Heart left ventricle (tissue), 16 donors: Measurements from ENCODE around the gene BBS1. TPM values are rescaled to one million over a fixed set of nuclear protein-coding genes. Genes with fewer than 3 reads are reported as not detected.
A peak's percentile ranks its signal among the peaks of the same experiment; 100 is the strongest.

Experiments
- ATAC-seq, 4 donors: fragments of 200-7000 bp; cut with Tn5 transposase; one replicate each; pipeline ENCODE4 v1.9.1; 2020 to 2022; ENCODE audit warnings: moderate library complexity in 4 of 4, mild to moderate bottlenecking in 3 of 4, moderate number of reproducible peaks in 1 of 4
- DNase-seq, 5 donors: peaks; one replicate each; pipeline ENCODE4 v3.0.0-alpha.2; 2020
- H3K27ac ChIP-seq, 12 donors: fragments of 200-600 bp; sonication (generic) in 4 of 12; one replicate each; pipeline versions ENCODE4 v1.5.0 to v1.8.0; 2016 to 2022; ENCODE audit warnings: mild to moderate bottlenecking in 2 of 12
- H3K27me3 ChIP-seq, 9 donors: fragments of 200-600 bp; sonication (generic) in 2 of 9; one replicate each; pipeline versions ENCODE4 v1.5.1 to v1.8.0; 2016 to 2022; ENCODE audit warnings: mild to moderate bottlenecking in 3 of 9
- H3K36me3 ChIP-seq, 9 donors: fragments of 200-600 bp; sonication (generic) in 2 of 9; one replicate each; pipeline versions ENCODE4 v1.5.0 to v1.8.0; 2018 to 2022; ENCODE audit warnings: mild to moderate bottlenecking in 2 of 9
- H3K4me1 ChIP-seq, 12 donors: fragments of 200-600 bp; sonication (generic) in 4 of 12; one replicate each; pipeline versions ENCODE4 v1.5.0 to v1.8.0; 2016 to 2022; ENCODE audit warnings: mild to moderate bottlenecking in 3 of 12
- H3K4me3 ChIP-seq, 12 donors: fragments of 200-600 bp; sonication (generic) in 4 of 12; one replicate each; pipeline versions ENCODE4 v1.5.0 to v1.8.0; 2017 to 2022; ENCODE audit warnings: mild to moderate bottlenecking in 9 of 12, moderate library complexity in 4 of 12
- H3K9me3 ChIP-seq, 12 donors: fragments of 200-600 bp; sonication (generic) in 4 of 12; one replicate each; pipeline versions ENCODE4 v1.5.0 to v1.8.0; 2016 to 2022; ENCODE audit warnings: mild to moderate bottlenecking in 1 of 12
- CTCF ChIP-seq, 12 donors: fragments of 200-600 bp; sonication (generic) in 4 of 12; IDR thresholded peaks; one replicate each; pipeline versions ENCODE4 v1.5.0 to v1.8.0; 2018 to 2022; ENCODE audit warnings: antibody characterized with exemption in 12 of 12, mild to moderate bottlenecking in 5 of 12
- POLR2A ChIP-seq, 2 donors: fragments of 450-650 bp; IDR thresholded peaks; one replicate each; pipeline ENCODE4 v1.6.1; 2017; ENCODE audit warnings: antibody characterized with exemption in 2 of 2, mild to moderate bottlenecking in 2 of 2, moderate library complexity in 2 of 2
- WGBS, 4 donors: extraction: QIAGEN DNeasy Blood & Tissue Kit in 2 of 4; methylation state at CpG; one replicate each; pipeline versions ENCODE4 v1.1.5 to v1.1.7; 2013 to 2018; 5-methylcytosine and 5-hydroxymethylcytosine counted together
- intact Hi-C, 10 donors: fragments of 100-400 bp; cut with DNase I; formaldehyde crosslinking; loops; one replicate each; pipeline versions ENCODE4 v1.11.1 to v1.14.2; 2022
- polyA plus RNA-seq, 2 donors: library from polyadenylated mRNA; stranded (reverse); fragments of 200-250 nt; gene quantifications; one replicate each; pipeline ENCODE4 v1.2.3, GENCODE V29; 2013
- total RNA-seq, 9 donors: library from RNA; depleted of rRNA in 2 of 9; stranded (reverse); fragments of >200 nt in 2 of 9; fragmentation: NEBNext Ultra II Directional in 3 of 9; extraction: Animal tissue kit (Norgen Biotek cat#: 25700) in 3 of 9; gene quantifications; one replicate each; pipeline versions ENCODE4 v1.1.0 to v1.2.4, GENCODE V29; 2016 to 2023
- donor health status: ischemic (EF 13 %, LVEDD 7.1; RV severe dilation, severe dysfunction).
- donor health status: healthy with polysubstance abuse.
- donor health status: DM: no; HTN: yes; CAD: no.
- donor health status: DM: no; HTN: no; CAD: no.
- donor health status: ischemic (EF 25% LVEDD 6.9; RV normal size, moderate dysfunction).
- donor health status: ischemic (EF 25% LVEDD 5.7; RV mildly dilated, moderate dysfunction).
- donor health status: healthy.
- donor health status: DM: yes; HTN: yes; CAD: no.
- donor health status: ischemic (EF 35%, LVEDD 5.7; RV mildly dilated, moderate dysfunction).
- donor health status: nonischemic (EF 11% LVEDD 7.7; RV severe dilation, severe dysfunction).
- donor health status: DM: yes; HTN: yes; CAD: no.
- donor health status: PGD.
- donor health status: ischemic (EF 29% LVEDD 5.4; RV normal size, mild dysfunction).
- donor health status: nonischemic (EF 23%, LVEDD 6.1; RV moderate dilation, normal function).

The BBS1 gene
- total and polyA plus RNA-seq, 11 donors, result 11.0 to 51.8 (median 18.5) TPM

- no peak overlapping the region for H3K4me3 ChIP-seq
- no peak for TF ChIP-seq CTCF (IDR thresholded peaks at IDR 0.05)
- no peak for TF ChIP-seq POLR2A (IDR thresholded peaks at IDR 0.05)
- no peak overlapping the region for H3K27ac ChIP-seq
- DNase-seq, result no peak
- WGBS, 4 donors, result 89 to 93% (median 91%) methylated on average over 9 of the region's 9 CpGs
- H3K9me3 ChIP-seq, result no peaks in the 10 kb centered on the region
- H3K4me1 ChIP-seq, result peaks cover 0 to 8% (median 6%) of the 10 kb centered on the region in 12 donors
- peaks cover 0 to 19% (median 0%) of the 10 kb centered on the region in 9 donors for H3K27me3 ChIP-seq
- H3K36me3 ChIP-seq, result peaks cover 0 to 13% (median 0%) of the 10 kb centered on the region in 9 donors
- intact Hi-C loops, result loop anchor here in 1 of 10 donors (10.0 kb wide), 1 partner anchor 273 kb away; no protein-coding TSS in a partner anchor
- ATAC-seq, result no peak
Measured at GRCh38 chr11:66561975-66562248, 51.5 kb downstream of the BBS1 start.

GRCh38 chr11:66562275-66562674, 51.8 kb downstream of the BBS1 start:
- Histone ChIP-seq H3K4me1 (peaks cover 0 to 8% (median 7%) of the 10 kb centered on the region in 12 donors), H3K27me3 (peaks cover 0 to 16% (median 0%) of the 10 kb centered on the region in 9 donors), H3K9me3 (no peaks in the 10 kb centered on the region), H3K27ac (no peak overlapping the region), H3K36me3 (peaks cover 0 to 13% (median 0%) of the 10 kb centered on the region in 9 donors), H3K4me3 (no peak overlapping the region)
- no peak for TF ChIP-seq CTCF (IDR thresholded peaks at IDR 0.05)
- TF ChIP-seq POLR2A (IDR thresholded peaks at IDR 0.05), result no peak
- WGBS, 4 donors, result 76 to 90% (median 82%) methylated on average over 2 of the region's 2 CpGs
- ATAC-seq (no peak), DNase-seq (no peak)
- intact Hi-C loops, result loop anchor here in 1 of 10 donors (10.0 kb wide), 1 partner anchor 273 kb away; no protein-coding TSS in a partner anchor

- DNase-seq (no peak), ATAC-seq (no peak)
- Histone ChIP-seq H3K4me1 (peaks cover 0 to 15% (median 13%) of the 10 kb centered on the region in 12 donors), H3K4me3 (no peak overlapping the region), H3K9me3 (no peaks in the 10 kb centered on the region), H3K27ac (no peak overlapping the region), H3K36me3 (peaks cover 0 to 13% (median 0%) of the 10 kb centered on the region in 9 donors), H3K27me3 (peaks cover 0 to 15% (median 0%) of the 10 kb centered on the region in 9 donors)
- 80 to 93% (median 90%) methylated on average over 9 to 20 of the region's 20 CpGs for WGBS, 4 donors
- no peak for TF ChIP-seq CTCF (IDR thresholded peaks at IDR 0.05)
- no peak for TF ChIP-seq POLR2A (IDR thresholded peaks at IDR 0.05)
- intact Hi-C loops, result loop anchor here in 1 of 10 donors (10.0 kb wide), 1 partner anchor 272 kb away; no protein-coding TSS in a partner anchor
Measured at GRCh38 chr11:66562907-66563583, 52.6 kb downstream of the BBS1 start.

- ATAC-seq, result no peak
- Histone ChIP-seq H3K9me3 (no peaks in the 10 kb centered on the region), H3K36me3 (peaks cover 0 to 13% (median 0%) of the 10 kb centered on the region in 9 donors)
Measured at GRCh38 chr11:66563832-66564231, 53.4 kb downstream of the BBS1 start.

More at GRCh38 chr11:66563832-66564231, 53.4 kb downstream of the BBS1 start:
- WGBS, 4 donors, result 85 to 93% (median 90%) methylated on average over 4 to 10 of the region's 10 CpGs
- TF ChIP-seq CTCF (IDR thresholded peaks at IDR 0.05), result no peak
- no peak for TF ChIP-seq POLR2A (IDR thresholded peaks at IDR 0.05)
- Histone ChIP-seq H3K4me3 (no peak overlapping the region), H3K4me1 (peaks cover 0 to 21% (median 14%) of the 10 kb centered on the region in 12 donors), H3K27ac (no peak overlapping the region), H3K27me3 (peaks cover 0 to 10% (median 0%) of the 10 kb centered on the region in 9 donors)
- intact Hi-C loops, result loop anchor here in 1 of 10 donors (10.0 kb wide), 1 partner anchor 271 kb away; no protein-coding TSS in a partner anchor
- peak in 1 of 5 donors; percentile 38 for DNase-seq
